ENCODE results near the gene VAT1.
"Not testable (repeated sequence)": the region's sequence is repeated elsewhere in the genome, so short reads cannot be mapped to it uniquely, and the experiment has no call there.

GRCh38 chr17:43053008-43053407, 30.8 kb upstream of the VAT1 start:
- not testable (repeated sequence) for TF ChIP-seq CTCF (IDR thresholded peaks at IDR 0.05); EP300 (IDR thresholded peaks at IDR 0.05; ENCODE audit: borderline replicate concordance in 1 of 2, low read depth in 1 of 2, low read length in 1 of 2); FOXM1 (IDR thresholded peaks at IDR 0.05; ENCODE audit: low read depth); TEAD4 (IDR thresholded peaks at IDR 0.05; ENCODE audit: borderline replicate concordance, insufficient read depth); YY1 (IDR thresholded peaks at IDR 0.05; ENCODE audit: low read depth); RAD21 (IDR thresholded peaks at IDR 0.05; ENCODE audit: low read length)

All from SK-N-SH (cell line).